Epithelial cell of proximal tubule (primary cell): Measurements from ENCODE around the gene DAAM1. TPM values are rescaled to one million over a fixed set of nuclear protein-coding genes. Genes with fewer than 3 reads are reported as not detected.

ENCODE experiments used
- DNase-seq: peaks from one replicate; pipeline ENCODE4 v3.0.0-alpha.2; 2011; ENCODE audit warnings: low read depth
- H3K4me3 ChIP-seq: 2 replicates; pipeline ENCODE4 v1.5.1; 2011; ENCODE audit warnings: low read depth, mild to moderate bottlenecking, low read length
- CTCF ChIP-seq: conservative IDR thresholded peaks from 2 replicates; pipeline ENCODE4 v1.5.1; 2012; ENCODE audit warnings: low read depth, mild to moderate bottlenecking, low read length
- total RNA-seq: library from RNA; depleted of rRNA; stranded (reverse); fragments of >200 nt; gene quantifications from 2 replicates; pipeline ENCODE4 v1.2.3, GENCODE V29; 2015

The DAAM1 gene
- total RNA-seq, 1 donor from 2014 or later: 17.5 TPM

GRCh38 chr14:59313144-59313651 is 124.7 kb downstream of the DAAM1 start:
- no peak overlapping the region for H3K4me3 ChIP-seq
- no peak for DNase-seq
- TF ChIP-seq CTCF: no peak

- no peak for DNase-seq
- no peak for TF ChIP-seq CTCF
- no peak overlapping the region for H3K4me3 ChIP-seq
Observed at GRCh38 chr14:59313658-59314608, 125.5 kb downstream of the DAAM1 start.

- TF ChIP-seq CTCF: no peak
- no peak for DNase-seq
Observed at GRCh38 chr14:59314953-59315599, 126.6 kb downstream of the DAAM1 start.

GRCh38 chr14:59316151-59316830 is 127.8 kb downstream of the DAAM1 start:
- DNase-seq: no peak
- H3K4me3 ChIP-seq: no peak overlapping the region
- TF ChIP-seq CTCF: no peak

More at GRCh38 chr14:59314953-59315599, 126.6 kb downstream of the DAAM1 start:
- no peak overlapping the region for H3K4me3 ChIP-seq

- no peak for TF ChIP-seq CTCF
- no peak for DNase-seq
- H3K4me3 ChIP-seq: no peak overlapping the region
Observed at GRCh38 chr14:59317346-59317745, 128.9 kb downstream of the DAAM1 start.

GRCh38 chr14:59317798-59318505 is 129.5 kb downstream of the DAAM1 start:
- TF ChIP-seq CTCF: no peak

More at GRCh38 chr14:59317798-59318505, 129.5 kb downstream of the DAAM1 start:
- H3K4me3 ChIP-seq: no peak overlapping the region
- DNase-seq: no peak
